Fibroblast of pulmonary artery (primary cell): ENCODE data around the gene ZNF358.

ENCODE experiments used
- DNase-seq: peaks from one replicate; pipeline ENCODE4 v3.0.0-alpha.2; 2010; ENCODE audit warnings: low read depth
- H3K4me3 ChIP-seq: replicated peaks from 2 replicates; pipeline ENCODE4 v1.5.1; 2011; ENCODE audit warnings: low read depth, mild to moderate bottlenecking, control low read depth, low read length, moderate library complexity
- CTCF ChIP-seq: IDR thresholded peaks from 2 replicates; pipeline ENCODE4 v1.5.1; 2011; ENCODE audit warnings: mild to moderate bottlenecking, control low read depth, low read length, inconsistent platforms; ENCODE audit errors: missing control alignments

ZNF358 gene

GRCh38 chr19:7519361-7520130 lies 3.6 kb downstream of the ZNF358 start:
- no peak for TF ChIP-seq CTCF
- no peak overlapping the region for H3K4me3 ChIP-seq
- DNase-seq = no peak

GRCh38 chr19:7520131-7521051 lies 4.5 kb downstream of the ZNF358 start:
- DNase-seq = no peak
- no peak for TF ChIP-seq CTCF
- H3K4me3 ChIP-seq = no peak overlapping the region

GRCh38 chr19:7521551-7522071 lies 5.7 kb downstream of the ZNF358 start:
- H3K4me3 ChIP-seq = peak overlapping the region; percentile 83
- TF ChIP-seq CTCF = no peak
- no peak for DNase-seq

- TF ChIP-seq CTCF = no peak
- DNase-seq = peak; percentile 97
- H3K4me3 ChIP-seq = peak within 1 kb of the TSS; percentile 83
Measured at GRCh38 chr19:7522072-7522922, 6.4 kb downstream of the ZNF358 start, which contains the start of gene MCOLN1. Gene MCOLN1 (plus strand): TSS chr19:7522624. CDS start chr19:7522751, 127 bp downstream.

- DNase-seq = peak; percentile 33
- peak overlapping the region; percentile 83 for H3K4me3 ChIP-seq
Measured at GRCh38 chr19:7522923-7523667, 7.2 kb downstream of the ZNF358 start.

More at GRCh38 chr19:7522923-7523667, 7.2 kb downstream of the ZNF358 start:
- TF ChIP-seq CTCF = no peak
